Measurements from ENCODE around the gene HCN2.
"Not testable (repeated sequence)": the region's sequence is repeated elsewhere in the genome, so short reads cannot be mapped to it uniquely, and the experiment has no call there.

The HCN2 gene

DNA sequence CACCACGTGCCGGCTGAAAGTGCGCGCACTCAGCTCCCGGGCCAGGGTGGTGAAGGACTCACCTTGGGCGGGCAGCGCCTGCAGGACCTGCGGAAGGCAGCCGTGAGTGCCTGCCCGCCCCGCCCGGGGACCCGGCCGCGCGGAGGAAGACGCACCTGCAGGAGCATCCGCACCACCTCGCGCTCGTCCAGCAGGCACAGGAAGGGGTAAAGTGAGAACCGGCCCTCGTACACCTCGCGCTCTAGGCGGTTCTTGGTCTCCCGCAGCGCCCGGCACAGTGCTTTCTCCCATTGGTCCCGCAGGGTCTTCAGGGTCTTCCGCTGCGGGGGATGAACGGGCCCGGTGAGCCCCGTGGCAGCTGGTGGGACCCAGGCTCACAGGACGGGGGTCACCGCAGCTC is 33.0 kb downstream of the HCN2 start:
- DNase-seq = no peak

- DNase-seq = no peak
These were observed 33.7 kb downstream of the HCN2 start for GRCh38 chr19:623175-623916.

GRCh38 chr19:623974-624373 is 34.3 kb downstream of the HCN2 start:
- no peak for DNase-seq

DNA sequence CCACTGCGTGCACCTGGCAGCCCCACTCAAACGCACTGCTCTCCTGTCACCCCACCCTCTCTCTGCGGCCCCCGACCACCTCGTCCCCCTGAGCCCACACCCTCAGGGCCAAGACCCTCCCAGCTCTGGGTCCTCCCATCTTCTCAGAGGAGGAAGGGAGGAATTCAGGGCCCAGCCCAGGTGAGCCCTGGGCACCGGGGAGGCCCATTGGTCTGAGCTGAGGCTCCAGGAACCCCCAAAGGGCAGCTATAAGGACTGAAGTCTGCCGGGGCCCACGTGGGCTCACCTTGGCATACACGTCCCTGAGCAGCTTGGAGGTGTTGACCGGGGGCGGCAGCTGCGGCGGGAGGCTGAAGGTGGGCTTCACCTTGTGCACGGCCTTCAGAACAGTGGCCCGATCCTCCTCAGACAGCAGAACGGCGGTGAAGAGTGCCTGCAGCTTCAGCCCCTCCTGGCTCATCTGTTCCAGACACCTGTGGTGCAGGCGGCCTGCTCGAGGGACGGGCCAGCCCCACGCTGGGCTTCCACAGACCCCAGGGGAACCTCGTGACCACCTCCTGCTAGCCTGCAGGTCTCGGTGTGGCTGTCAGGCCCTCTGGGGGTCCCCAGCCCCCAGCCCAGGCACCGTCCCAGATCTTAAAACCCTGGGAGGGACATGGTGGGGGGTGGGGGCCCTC is 34.9 kb downstream of the HCN2 start:
- DNase-seq = no peak

DNA sequence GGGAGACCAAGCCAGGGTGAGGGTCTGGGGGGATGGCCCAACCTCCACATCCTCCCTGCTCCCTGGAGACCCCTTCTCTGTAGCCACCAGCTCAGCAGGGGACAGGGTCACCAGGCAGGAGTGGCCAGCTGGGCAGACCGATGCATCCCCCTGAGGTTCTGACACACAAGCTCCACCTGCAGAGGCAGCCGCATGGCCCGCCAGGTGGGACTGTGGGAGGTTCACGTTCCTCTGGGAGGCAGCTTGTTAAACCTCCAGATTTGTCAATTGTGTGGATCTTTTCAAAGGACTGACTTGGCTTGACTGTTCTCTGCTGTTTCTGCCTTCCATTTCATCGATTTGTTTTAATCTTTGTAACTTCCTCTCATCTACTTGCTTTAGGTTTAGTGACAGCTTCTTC is 35.6 kb downstream of the HCN2 start:
- DNase-seq = no peak

DNA sequence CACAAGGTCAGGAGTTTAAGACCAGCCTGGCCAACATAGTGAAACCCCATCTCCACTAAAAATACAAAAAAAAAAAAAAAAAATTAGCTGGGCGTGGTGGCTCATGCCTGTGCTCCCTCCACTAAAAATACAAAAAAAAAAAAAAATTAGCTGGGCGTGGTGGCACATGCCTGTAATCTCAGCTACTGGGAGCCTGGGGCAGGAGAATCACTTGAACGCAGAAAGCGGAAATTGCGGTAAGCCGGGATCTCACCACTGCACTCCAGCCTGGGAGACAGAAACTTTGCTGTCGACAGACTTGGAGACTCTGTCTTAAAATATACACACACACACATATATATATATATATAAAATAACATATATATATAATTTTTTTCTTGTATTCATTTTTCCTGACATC is 36.9 kb downstream of the HCN2 start:
- not testable (repeated sequence) for DNase-seq

DNA sequence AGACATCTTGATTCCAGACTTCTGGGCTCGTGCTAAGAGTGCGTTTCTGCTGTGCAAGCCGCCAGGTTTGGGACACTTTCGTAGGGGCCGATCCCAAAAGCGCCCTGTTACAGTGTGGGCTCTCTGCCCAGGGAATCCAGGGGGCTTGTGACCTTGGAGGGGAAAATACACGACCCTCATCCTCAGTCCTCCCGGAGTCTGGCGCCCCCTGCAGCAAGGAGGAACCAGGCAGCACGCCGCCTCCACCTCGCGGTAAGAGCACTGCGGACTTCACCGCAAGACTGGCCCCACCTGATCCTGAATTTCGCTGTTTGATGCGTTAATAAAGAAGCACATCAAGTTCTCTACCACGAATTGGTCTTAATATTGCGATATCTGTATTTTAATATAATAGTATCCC is 38.5 kb downstream of the HCN2 start:
- DNase-seq = no peak

DNA sequence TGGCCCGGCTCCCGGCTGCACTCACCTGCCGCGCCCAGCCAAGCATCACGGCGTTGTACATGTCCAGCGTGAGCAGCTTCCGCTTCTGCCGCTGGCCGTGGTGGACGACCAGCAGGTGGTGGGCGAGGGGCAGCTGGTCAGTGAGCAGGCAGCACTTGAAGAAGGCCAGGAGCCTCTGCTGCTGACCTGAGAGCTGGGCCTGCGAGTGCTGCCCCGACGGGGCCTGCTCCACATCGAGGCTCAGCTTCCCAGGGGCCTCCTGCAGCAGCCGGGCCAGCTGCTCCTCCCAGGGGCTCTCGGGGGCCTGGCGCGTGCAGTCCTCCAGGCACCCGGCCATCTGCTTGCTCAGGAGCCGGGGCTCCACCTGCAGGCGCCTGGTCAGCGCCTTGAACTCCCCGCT is 39.8 kb downstream of the HCN2 start:
- not testable (repeated sequence) for DNase-seq

GRCh38 chr19:629961-630714 is 40.5 kb downstream of the HCN2 start:
- no peak for DNase-seq

DNA sequence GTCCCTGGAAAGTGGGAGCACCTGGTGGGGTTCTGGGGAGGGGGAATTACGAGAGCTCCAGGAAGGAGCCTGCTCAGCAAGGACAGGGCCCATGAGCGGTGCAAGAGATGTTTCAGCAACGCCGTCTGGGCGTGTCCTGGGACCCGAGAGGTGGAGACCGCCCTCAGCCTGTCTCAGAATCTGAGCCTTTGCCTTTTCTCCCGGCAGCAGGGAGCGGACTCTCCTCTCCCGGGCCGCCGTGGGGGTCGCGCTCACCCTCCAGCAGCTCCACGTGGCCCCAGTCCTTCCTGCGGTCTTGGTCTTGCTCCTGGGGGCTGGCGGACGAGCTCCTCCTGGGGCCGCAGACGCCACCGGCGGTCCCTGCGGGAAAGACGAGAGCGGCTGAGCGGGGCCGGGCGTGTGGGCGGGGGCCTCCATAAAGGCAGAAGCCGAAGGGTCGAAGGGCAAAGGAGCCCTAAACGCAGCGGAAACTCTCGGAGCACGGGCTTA is 42.9 kb downstream of the HCN2 start:
- DNase-seq = peak in 1 of 2 experiments; percentile 51

DNA sequence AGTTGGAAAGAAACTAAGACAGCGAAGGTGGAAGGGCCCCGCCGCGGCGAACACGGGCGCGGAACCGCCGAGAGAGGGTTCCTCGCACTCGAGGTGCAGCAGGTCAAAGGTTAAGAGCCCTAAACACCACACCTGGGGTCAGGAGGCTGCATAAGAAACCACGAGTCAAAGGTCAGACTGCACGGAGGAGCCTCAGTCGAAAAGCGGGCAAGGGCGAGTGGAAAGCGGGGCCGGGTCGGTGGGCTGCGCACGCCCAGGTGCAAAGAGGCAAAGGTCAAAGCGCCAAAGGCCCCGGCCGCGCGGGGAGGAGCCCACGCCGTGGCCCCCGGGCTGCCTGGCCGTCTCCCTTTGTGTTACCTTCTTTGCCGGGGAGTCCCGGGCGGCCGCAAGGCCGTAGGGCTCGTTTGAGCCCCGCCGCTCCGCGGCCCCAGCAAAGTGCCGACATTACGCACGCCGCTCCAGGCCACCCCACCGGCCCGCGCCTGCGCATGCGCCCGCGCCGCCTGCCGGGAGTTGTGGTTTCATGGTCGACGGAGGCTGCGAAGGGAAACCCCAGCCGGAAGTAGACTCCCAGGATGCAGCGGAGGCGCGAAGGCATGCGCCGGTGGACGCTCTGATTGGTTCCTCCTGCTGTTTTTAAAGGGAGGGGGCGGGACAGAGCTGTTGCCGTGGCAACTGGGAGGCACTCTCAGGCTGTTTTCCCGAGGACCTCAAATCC is 43.5 kb downstream of the HCN2 start, which contains the start of gene POLRMT:
Gene POLRMT (minus strand): TSS at position 470 of the 718 bp plus-strand sequence. CDS start 25 bp downstream, at position 445.
- DNase-seq = peak; percentile 98 to 99

DNA sequence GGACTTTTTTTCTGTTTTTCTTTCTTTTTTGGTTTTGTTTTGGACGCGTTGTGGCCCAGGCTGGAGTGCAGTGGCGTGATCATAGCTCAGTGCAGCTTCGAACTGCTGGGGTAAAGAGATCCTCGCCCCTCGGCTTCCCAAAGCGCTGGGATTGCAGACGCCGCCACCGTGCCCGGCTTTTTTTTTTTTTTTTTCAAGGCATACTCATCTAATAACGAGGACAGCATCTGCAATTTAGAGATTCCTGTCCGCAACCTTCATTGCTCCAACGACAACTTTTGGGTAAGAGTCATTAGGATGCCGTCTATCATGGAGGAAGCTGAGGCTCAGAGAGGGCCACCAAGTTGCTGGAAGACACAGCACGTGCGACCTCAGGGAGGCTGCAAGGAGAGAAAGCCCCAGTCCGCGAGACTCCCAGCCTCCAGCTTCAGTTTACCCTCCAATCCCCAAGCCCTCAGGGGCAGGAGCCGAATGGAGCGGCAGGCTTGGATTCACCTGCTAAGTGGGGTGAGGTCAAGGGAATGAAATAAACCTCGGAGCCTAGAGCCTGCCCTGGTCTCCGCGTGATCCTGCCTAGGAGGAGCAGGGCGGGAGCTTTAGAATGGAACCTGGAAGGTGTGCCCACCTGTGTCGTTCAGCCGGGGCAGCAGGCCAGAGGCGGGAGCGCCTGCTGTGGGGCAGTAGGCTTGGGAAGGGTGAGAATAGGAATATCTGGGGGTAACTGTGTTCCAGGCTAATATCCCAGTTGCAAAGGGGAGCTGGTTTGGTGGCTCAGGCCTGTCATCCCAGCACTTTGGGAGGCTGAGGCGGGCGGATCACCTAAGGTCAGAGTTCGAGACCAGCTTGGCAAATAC is 44.3 kb downstream of the HCN2 start:
- no peak for DNase-seq

GRCh38 chr19:634975-635652 is 45.4 kb downstream of the HCN2 start:
- no peak for DNase-seq

- no peak for DNase-seq
These were observed 49.2 kb downstream of the HCN2 start for GRCh38 chr19:638906-639252.

DNA sequence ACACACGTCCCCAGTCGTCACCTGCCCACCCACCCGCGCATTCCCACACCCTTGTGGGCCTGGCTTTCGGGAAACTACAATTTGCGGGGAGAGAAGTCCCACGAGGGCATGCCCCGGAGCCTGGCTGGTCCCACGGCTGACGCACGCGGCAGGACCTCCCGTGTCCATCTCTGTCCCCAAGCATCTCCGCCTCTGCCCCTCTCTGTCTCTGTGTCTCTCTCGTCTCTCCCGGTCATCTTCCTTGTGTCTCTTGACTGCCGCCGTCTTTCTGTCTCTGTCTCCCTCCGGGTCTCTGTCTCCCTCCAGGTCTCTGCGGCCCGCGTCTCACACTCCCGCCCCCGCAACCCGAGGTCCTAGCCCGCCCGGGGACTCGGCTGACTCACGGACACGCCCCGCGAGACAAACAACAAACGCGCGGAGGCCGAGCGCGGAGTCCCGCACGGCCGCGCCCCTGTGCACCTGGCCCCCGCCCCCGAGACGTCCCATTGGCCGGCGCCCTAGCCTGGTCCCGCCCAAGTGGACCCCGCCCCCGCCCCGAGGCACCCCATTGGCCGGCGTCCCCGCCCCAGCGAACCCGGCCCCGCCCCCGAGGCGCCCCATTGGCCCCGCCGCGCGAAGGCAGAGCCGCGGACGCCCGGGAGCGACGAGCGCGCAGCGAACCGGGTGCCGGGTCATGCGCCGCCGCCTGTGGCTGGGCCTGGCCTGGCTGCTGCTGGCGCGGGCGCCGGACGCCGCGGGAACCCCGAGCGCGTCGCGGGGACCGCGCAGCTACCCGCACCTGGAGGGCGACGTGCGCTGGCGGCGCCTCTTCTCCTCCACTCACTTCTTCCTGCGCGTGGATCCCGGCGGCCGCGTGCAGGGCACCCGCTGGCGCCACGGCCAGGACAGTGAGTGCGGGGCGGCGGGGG is 49.8 kb downstream of the HCN2 start, which contains the start of gene FGF22:
Gene FGF22 (plus strand): TSS at position 627 of the 908 bp plus-strand sequence. CDS start 47 bp downstream, at position 674.
- peak; percentile 81 to 95 for DNase-seq

DNA sequence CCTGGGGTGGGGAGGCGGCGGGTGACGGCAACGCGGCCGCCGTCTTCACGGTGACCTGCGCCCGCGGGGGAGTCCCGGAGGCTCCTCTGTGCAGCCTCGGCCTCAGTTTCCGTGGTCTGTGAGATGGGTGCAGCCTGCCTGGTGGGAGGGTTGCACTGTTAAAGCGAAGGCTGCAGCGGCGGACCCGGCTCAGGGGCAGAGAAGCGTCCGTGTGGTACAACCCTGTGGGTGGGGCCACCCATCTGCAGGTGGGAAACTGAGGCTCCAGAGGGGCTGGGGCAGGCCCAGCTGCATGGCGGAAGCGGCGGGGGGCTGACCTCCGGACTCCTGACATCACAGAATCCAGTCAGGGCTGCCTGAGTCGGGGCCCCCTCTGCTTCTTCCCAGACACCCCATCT is 50.5 kb downstream of the HCN2 start:
- no peak for DNase-seq

- no peak for DNase-seq
These were observed 51.0 kb downstream of the HCN2 start for GRCh38 chr19:640606-641189.

DNA sequence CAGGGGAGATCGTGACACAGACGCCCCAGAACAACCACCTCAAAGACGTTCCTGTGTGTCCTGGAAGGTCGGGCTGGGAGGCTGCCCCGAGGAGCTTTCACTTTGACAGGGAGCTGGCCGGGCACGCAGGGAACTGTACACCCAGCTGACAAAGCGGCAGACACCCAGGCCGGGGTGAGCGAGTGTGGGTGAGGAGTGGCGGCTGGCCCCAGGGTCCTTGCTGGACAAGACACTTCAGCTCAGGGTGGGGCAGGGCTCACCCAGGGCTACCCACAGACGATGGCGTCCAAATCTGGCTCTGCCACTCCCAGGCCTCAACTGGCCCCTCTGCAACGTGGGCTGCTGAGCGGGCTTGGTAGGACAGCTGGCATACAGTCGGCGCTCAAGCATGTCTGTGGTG is 52.0 kb downstream of the HCN2 start:
- DNase-seq = no peak

Measured in NCI-H446 (cell line).